GM12873 (cell line): ENCODE results near the gene LHFPL2.

Source experiments
- TF ChIP-seq, protein P1 (sequence below): IDR thresholded peaks from 2 replicates; pipeline ENCODE4 v1.5.1; 2012; ENCODE audit warnings: low read depth, mild to moderate bottlenecking, moderate library complexity, low read length, control low read depth; ENCODE audit not compliant: insufficient read depth; ENCODE audit errors: missing control alignments

Gene LHFPL2

DNA sequence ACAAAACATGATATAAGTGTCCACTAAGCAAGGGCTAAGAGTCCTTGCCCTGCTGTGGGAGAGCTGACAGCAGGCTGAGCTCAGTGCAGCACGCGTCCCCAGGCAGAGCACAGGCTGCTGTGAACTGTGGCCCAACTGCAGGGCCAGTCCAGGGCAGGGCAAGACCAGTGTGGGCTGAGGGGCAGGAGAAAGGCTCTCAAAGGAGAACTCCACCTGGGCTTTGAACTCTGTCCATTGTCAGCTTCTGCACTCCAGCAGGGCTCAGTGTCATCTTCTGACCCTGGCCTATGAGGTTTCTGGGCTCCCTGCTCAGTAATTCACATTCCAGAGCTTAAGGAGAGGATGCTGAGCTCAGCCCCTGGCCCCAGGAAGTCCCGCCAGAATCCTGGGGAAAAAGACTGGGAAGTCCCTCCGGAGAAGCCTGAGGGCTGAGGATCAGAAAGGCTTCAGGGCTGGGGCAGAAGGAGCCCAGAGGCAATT lies 37.4 kb downstream of the LHFPL2 start:
- TF ChIP-seq, protein P1, sequence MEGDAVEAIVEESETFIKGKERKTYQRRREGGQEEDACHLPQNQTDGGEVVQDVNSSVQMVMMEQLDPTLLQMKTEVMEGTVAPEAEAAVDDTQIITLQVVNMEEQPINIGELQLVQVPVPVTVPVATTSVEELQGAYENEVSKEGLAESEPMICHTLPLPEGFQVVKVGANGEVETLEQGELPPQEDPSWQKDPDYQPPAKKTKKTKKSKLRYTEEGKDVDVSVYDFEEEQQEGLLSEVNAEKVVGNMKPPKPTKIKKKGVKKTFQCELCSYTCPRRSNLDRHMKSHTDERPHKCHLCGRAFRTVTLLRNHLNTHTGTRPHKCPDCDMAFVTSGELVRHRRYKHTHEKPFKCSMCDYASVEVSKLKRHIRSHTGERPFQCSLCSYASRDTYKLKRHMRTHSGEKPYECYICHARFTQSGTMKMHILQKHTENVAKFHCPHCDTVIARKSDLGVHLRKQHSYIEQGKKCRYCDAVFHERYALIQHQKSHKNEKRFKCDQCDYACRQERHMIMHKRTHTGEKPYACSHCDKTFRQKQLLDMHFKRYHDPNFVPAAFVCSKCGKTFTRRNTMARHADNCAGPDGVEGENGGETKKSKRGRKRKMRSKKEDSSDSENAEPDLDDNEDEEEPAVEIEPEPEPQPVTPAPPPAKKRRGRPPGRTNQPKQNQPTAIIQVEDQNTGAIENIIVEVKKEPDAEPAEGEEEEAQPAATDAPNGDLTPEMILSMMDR = no peak

DNA sequence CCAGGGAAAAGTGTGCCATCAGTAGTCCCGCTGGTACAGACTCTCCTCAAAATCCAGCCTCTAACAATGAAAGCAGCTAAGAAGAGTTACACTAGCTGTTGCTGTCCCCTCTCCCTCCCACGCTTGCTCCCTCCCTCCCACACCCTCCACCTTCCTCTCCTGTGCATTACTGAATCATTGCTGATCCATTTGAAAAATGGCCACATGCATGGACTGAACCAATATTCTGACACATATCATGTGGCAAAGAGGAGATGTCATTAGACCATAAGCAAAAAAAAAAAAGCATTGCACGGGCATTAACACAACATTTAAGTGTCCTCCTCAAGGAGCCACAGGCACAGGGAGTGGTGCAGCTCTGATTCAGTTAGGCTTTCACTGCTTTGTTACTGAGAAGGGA lies 37.9 kb downstream of the LHFPL2 start:
- TF ChIP-seq, protein P1 = no peak

DNA sequence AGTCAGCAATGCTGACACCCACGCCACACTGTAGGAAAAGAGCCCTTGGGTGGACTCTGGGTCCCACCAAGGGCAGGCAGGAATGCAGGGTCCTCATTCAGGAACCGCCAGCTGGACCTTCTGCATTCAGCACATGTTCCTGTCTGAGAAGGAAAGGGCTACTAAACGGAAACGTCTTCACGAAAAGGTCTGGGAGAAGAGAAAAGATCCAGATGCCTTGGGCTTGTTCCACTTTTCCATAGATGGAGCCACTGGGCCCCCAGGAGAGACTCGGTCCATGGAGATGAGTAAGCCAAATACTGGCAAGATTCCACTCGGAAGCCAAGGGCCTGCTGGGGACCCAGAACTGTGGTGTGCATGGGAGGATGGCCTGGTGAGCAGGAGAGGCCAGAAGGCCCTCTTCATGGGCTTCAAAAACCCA lies 38.4 kb downstream of the LHFPL2 start:
- TF ChIP-seq, protein P1 = no peak

DNA sequence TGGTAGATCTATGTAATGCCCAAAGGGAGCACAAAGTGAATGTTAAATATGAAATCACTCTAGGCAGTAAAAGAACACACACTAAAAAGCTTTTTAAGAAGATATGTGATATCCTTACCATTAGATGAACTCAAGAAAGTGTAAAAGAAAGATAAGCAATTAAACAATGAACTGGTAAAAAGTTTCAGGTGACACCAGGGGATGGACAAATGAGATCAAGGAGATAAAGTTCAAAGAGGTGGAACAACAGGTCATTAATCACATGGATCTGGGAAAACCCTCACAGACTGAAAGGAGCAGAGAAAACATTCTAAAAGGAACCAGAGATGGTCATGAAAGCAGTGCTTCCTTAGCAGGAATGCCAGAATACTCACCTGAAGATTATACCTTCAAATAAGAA lies 40.7 kb downstream of the LHFPL2 start:
- TF ChIP-seq, protein P1 = no peak

DNA sequence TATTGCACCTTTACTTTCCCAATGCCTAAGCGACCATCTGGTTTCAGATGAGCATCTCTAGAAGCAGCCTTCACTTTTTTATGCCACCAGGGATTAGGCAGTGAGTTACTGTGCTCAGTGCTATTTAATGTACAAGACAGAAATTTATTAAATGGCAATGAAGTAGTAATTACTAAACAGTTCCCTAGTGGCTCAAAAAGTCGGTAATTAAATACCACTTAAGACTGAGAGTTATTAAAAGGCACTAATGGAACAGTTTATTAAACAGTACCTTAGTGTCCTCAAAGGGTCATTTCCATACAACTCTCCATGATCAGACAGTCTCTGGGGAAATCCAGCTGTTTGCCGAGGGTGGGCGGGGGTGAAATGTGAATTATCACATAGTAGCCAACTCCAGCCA lies 42.3 kb downstream of the LHFPL2 start:
- TF ChIP-seq, protein P1 = no peak

DNA sequence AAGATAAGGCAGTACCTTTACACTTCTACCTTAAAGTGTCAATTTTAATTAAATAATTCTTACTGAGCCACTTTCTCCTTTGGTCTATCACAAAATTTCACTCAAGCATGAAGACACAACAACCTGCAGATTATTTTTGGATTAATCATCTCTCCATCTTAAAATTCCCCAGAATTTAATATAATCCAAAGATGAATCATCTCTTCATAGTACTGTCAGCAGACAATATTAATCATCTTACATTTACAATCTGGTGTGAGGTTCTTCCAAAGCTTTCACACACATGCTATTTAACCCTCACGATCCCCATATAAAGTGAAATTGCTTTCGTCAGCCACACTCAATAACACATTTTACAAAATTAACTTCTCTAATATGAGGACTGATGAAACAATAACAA lies 43.0 kb downstream of the LHFPL2 start:
- TF ChIP-seq, protein P1 = no peak

DNA sequence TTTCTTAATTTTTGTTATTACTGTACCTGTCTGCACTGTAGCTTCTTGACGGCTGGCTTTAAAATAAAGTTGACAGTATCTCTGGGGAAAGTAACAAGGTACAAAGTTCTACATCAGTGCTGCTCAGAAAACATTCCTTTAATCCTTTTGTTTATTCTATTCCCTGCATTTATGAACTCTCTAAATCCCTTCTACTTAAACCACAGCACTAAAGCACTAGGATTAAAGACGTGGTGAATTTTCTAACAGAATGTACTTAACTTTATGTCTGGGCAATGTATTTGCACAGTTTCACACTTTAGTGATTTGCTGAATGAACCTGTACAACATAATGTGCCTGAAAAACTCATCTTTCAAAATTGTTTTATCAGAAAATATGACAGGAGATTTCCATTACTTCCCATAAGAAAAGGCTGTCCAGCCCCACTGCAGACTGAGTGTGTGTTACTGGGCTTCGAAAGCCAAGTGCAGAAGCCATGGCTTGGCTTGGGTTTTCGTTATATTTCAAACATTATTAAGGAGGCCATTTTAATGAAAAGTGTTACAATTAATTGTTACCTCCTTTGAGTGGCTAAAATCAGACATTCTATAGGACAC lies 43.8 kb downstream of the LHFPL2 start:
- TF ChIP-seq, protein P1 = no peak
